CD4-positive, CD25-positive, alpha-beta regulatory T cell (primary cell): ENCODE data around the gene RNF126. TPM values are rescaled to one million over a fixed set of nuclear protein-coding genes. Genes with fewer than 3 reads are reported as not detected.
"Not testable (repeated sequence)": the region's sequence is repeated elsewhere in the genome, so short reads cannot be mapped to it uniquely, and the experiment has no call there.

Experiments used
- ATAC-seq, 2 donors: fragments of 150-1000 bp; cut with Tn5 transposase; one replicate each; pipeline ENCODE4 v1.10.0; 2021; ENCODE audit warnings: low read depth in 2 of 2, moderate number of reproducible peaks in 2 of 2, moderate library complexity in 1 of 2
- DNase-seq, 3 donors: peaks; one replicate each; pipeline versions ENCODE4 v3.0.0 to v3.0.0-alpha.2; 2012 to 2022; ENCODE audit warnings: mixed read lengths in 1 of 3
- H3K27ac ChIP-seq: one replicate; pipeline ENCODE4 v1.7.0; 2013; ENCODE audit warnings: mild to moderate bottlenecking, low read length; ENCODE audit not compliant: insufficient read depth, poor library complexity, severe bottlenecking
- H3K27me3 ChIP-seq: one replicate; pipeline ENCODE4 v1.7.0; 2013; ENCODE audit warnings: low read length; ENCODE audit not compliant: control insufficient read depth, insufficient read depth
- H3K36me3 ChIP-seq: one replicate; pipeline ENCODE4 v1.7.0; 2013; ENCODE audit warnings: mild to moderate bottlenecking, low read length, moderate library complexity; ENCODE audit not compliant: control insufficient read depth, insufficient read depth
- H3K4me1 ChIP-seq: 2 replicates; pipeline ENCODE4 v1.7.0; 2013; ENCODE audit warnings: mild to moderate bottlenecking, low read length; ENCODE audit not compliant: insufficient read depth, control insufficient read depth, poor library complexity, severe bottlenecking
- H3K4me3 ChIP-seq: one replicate; pipeline ENCODE4 v1.7.0; 2013; ENCODE audit warnings: low read depth, mild to moderate bottlenecking, low read length, moderate library complexity
- H3K9me3 ChIP-seq, 2 experiments: 1 replicate in 1 of 2; 2 replicates in 1 of 2; pipeline ENCODE4 v1.7.0; 2013; ENCODE audit warnings: low read length in 2 of 2, mild to moderate bottlenecking in 1 of 2, moderate library complexity in 1 of 2; ENCODE audit not compliant: control insufficient read depth in 2 of 2
- H3K27ac Mint-ChIP-seq, 3 donors: one replicate each; pipeline ENCODE4 v1.8.0; 2020 to 2022; ENCODE audit warnings: mild to moderate bottlenecking in 3 of 3, mixed read lengths in 3 of 3, moderate library complexity in 2 of 3
- H3K27me3 Mint-ChIP-seq: one replicate; pipeline ENCODE4 v1.8.0; 2022; ENCODE audit warnings: mild to moderate bottlenecking, mixed read lengths
- H3K36me3 Mint-ChIP-seq: one replicate; pipeline ENCODE4 v1.8.0; 2020; ENCODE audit warnings: mixed read lengths
- H3K4me1 Mint-ChIP-seq, 4 donors: one replicate each; pipeline ENCODE4 v1.8.0; 2020 to 2022; ENCODE audit warnings: mixed read lengths in 4 of 4, mild to moderate bottlenecking in 1 of 4
- H3K4me3 Mint-ChIP-seq, 4 donors: one replicate each; pipeline ENCODE4 v1.8.0; 2020 to 2022; ENCODE audit warnings: mild to moderate bottlenecking in 4 of 4, mixed read lengths in 4 of 4, moderate library complexity in 3 of 4
- H3K9me3 Mint-ChIP-seq, 7 donors: one replicate each; pipeline ENCODE4 v1.8.0; 2020 to 2022; ENCODE audit warnings: mixed read lengths in 7 of 7, mild to moderate bottlenecking in 3 of 7, moderate library complexity in 2 of 7
- polyA plus RNA-seq, 4 donors: library from polyadenylated mRNA; unstranded; fragments of 300-500 nt; fragmentation: Illumina TruSeq; gene quantifications; one replicate each; pipeline ENCODE4 v1.2.3, GENCODE V29; 2021
- total RNA-seq: library from RNA; stranded (reverse); gene quantifications from one replicate; pipeline ENCODE4 v1.2.3, GENCODE V29; 2022

The RNF126 gene
- total and polyA plus RNA-seq, 5 donors from 2014 or later: 57.2 to 124 (median 78.5) TPM

- H3K27me3 ChIP-seq: no peaks in the 10 kb centered on the region
Measured at GRCh38 chr19:677201-677600, 14.2 kb upstream of the RNF126 start.

DNA sequence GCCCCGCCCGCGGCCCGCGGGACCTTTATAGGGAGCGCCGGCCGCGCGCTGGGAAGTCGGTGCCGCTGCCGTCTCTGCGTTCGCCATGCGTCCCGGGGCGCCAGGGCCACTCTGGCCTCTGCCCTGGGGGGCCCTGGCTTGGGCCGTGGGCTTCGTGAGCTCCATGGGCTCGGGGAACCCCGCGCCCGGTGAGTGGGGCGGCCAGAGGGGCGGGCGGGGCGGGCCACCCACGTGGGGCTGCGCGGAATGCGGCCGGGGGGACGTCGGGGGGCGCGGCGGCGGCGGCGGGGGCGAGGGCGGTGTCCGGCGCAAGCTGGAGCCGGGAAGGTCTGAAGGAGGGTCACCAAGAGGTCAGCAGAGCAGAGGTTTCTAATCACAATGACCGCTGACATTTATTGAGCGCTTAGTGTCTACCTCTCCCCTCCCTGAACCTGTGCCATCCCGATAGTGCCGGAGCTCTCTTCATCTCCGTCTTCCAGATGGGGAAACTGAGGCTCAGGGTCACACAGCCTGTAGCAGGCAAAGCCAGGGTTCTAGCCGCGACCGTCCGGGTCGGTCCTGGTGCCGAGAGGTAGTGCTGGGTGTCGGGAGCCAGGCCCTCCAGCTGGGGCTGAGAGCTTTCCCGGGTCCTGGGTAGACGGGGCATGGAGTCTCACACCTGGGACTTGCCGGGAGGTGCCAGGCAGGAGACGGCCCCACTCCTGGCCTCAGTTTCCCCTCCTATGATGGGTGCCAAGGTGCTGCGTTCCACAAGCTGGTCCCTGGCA is 13.5 kb upstream of the RNF126 start, which contains the start of gene FSTL3:
TSS of gene FSTL3 (plus strand) at position 54 of the 767 bp plus-strand sequence. CDS start at position 86, 32 bp downstream.
- Histone ChIP-seq H3K36me3 (no peaks in the 10 kb centered on the region), H3K9me3 (no peaks in the 10 kb centered on the region), H3K27ac (no peak within 1 kb of the TSS), H3K4me1 (peaks cover 14% of the 10 kb centered on the region), H3K4me3 (no peak within 1 kb of the TSS), H3K27me3 (no peaks in the 10 kb centered on the region)
- Mint-ChIP-seq H3K36me3 (no peaks in the 10 kb centered on the region), H3K27ac (no peak within 1 kb of the TSS), H3K27me3 (peaks cover 19% of the 10 kb centered on the region), H3K4me1 (peaks cover 0 to 14% (median 0%) of the 10 kb centered on the region in 4 donors), H3K9me3 (no peaks in the 10 kb centered on the region), H3K4me3 (peak within 1 kb of the TSS; percentile 48 to 62 (median 56))
- DNase-seq (no peak), ATAC-seq (no peak)

More at GRCh38 chr19:677201-677600, 14.2 kb upstream of the RNF126 start:
- Histone ChIP-seq H3K4me3 (no peak overlapping the region), H3K4me1 (peaks cover 14% of the 10 kb centered on the region), H3K27ac (no peak overlapping the region), H3K36me3 (no peaks in the 10 kb centered on the region), H3K9me3 (no peaks in the 10 kb centered on the region)
- DNase-seq: no peak
- H3K9me3 Mint-ChIP-seq: no peaks in the 10 kb centered on the region
- H3K4me1 Mint-ChIP-seq: peaks cover 0 to 14% (median 0%) of the 10 kb centered on the region in 4 donors
- peaks cover 18% of the 10 kb centered on the region for H3K27me3 Mint-ChIP-seq
- H3K27ac Mint-ChIP-seq: no peak overlapping the region
- no peak for ATAC-seq
- no peak overlapping the region for H3K4me3 Mint-ChIP-seq
- no peaks in the 10 kb centered on the region for H3K36me3 Mint-ChIP-seq

DNA sequence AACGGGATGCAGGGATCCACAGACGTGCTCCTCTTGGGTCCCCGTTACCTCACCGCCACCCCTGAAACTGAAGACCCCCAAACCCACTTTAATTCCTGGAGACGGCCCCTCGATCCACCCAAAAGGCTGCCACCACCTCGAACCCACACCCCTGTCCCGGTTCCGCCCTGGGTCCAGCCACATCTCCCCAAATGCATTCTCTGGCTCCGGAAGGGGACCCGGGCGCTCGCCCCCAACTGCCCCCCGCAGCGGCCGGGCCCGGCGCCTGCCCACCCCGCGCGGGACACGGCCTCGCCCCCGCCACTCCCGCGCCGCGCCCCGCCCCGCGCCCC is 13.0 kb upstream of the RNF126 start:
- H3K27ac ChIP-seq: no peak overlapping the region
- Mint-ChIP-seq H3K4me3 (no peak overlapping the region), H3K27me3 (peaks cover 19% of the 10 kb centered on the region), H3K9me3 (no peaks in the 10 kb centered on the region), H3K36me3 (no peaks in the 10 kb centered on the region), H3K4me1 (peaks cover 0 to 14% (median 0%) of the 10 kb centered on the region in 4 donors), H3K27ac (no peak overlapping the region)
- ATAC-seq (no peak), DNase-seq (no peak)
- no peaks in the 10 kb centered on the region for H3K36me3 ChIP-seq
- H3K27me3 ChIP-seq: no peaks in the 10 kb centered on the region
- H3K4me3 ChIP-seq: no peak overlapping the region
- no peaks in the 10 kb centered on the region for H3K9me3 ChIP-seq
- peaks cover 9% of the 10 kb centered on the region for H3K4me1 ChIP-seq

GRCh38 chr19:674282-675151 is 11.5 kb upstream of the RNF126 start:
- ATAC-seq: no peak
- H3K4me3 Mint-ChIP-seq: peak overlapping the region in 2 of 4 donors; percentile 8 to 62

GRCh38 chr19:670609-671075 is 7.6 kb upstream of the RNF126 start:
- no peaks in the 10 kb centered on the region for H3K36me3 Mint-ChIP-seq
- no peaks in the 10 kb centered on the region for H3K4me1 ChIP-seq
- no peak for DNase-seq

More at GRCh38 chr19:674282-675151, 11.5 kb upstream of the RNF126 start:
- DNase-seq: no peak
- Mint-ChIP-seq H3K9me3 (no peaks in the 10 kb centered on the region), H3K36me3 (no peaks in the 10 kb centered on the region), H3K4me1 (peaks cover 0 to 10% (median 0%) of the 10 kb centered on the region in 4 donors), H3K27me3 (peaks cover 19% of the 10 kb centered on the region), H3K27ac (no peak overlapping the region)
- Histone ChIP-seq H3K4me3 (no peak overlapping the region), H3K27me3 (no peaks in the 10 kb centered on the region), H3K9me3 (no peaks in the 10 kb centered on the region), H3K4me1 (peaks cover 6% of the 10 kb centered on the region), H3K27ac (no peak overlapping the region), H3K36me3 (no peaks in the 10 kb centered on the region)

GRCh38 chr19:668675-669434 is 5.8 kb upstream of the RNF126 start:
- H3K9me3 ChIP-seq, H3K36me3 Mint-ChIP-seq, H3K27ac Mint-ChIP-seq, H3K27me3 ChIP-seq, H3K36me3 ChIP-seq, H3K4me3 ChIP-seq, ATAC-seq, H3K9me3 Mint-ChIP-seq, H3K4me1 ChIP-seq, H3K27ac ChIP-seq, H3K4me3 Mint-ChIP-seq, DNase-seq: not testable (repeated sequence)
- peaks cover 24% of the 10 kb centered on the region for H3K27me3 Mint-ChIP-seq
- peaks cover 0 to 11% (median 6%) of the 10 kb centered on the region in 4 donors for H3K4me1 Mint-ChIP-seq

More at GRCh38 chr19:670609-671075, 7.6 kb upstream of the RNF126 start:
- H3K27me3 Mint-ChIP-seq: peaks cover 24% of the 10 kb centered on the region
- Histone ChIP-seq H3K36me3 (no peaks in the 10 kb centered on the region), H3K27ac (no peak overlapping the region), H3K9me3 (no peaks in the 10 kb centered on the region), H3K4me3 (no peak overlapping the region), H3K27me3 (no peaks in the 10 kb centered on the region)
- H3K4me1 Mint-ChIP-seq: peaks cover 0 to 4% (median 0%) of the 10 kb centered on the region in 4 donors
- no peak for ATAC-seq
- H3K4me3 Mint-ChIP-seq: no peak overlapping the region
- H3K27ac Mint-ChIP-seq: no peak overlapping the region
- H3K9me3 Mint-ChIP-seq: peaks cover 0 to 3% (median 0%) of the 10 kb centered on the region in 7 donors

DNA sequence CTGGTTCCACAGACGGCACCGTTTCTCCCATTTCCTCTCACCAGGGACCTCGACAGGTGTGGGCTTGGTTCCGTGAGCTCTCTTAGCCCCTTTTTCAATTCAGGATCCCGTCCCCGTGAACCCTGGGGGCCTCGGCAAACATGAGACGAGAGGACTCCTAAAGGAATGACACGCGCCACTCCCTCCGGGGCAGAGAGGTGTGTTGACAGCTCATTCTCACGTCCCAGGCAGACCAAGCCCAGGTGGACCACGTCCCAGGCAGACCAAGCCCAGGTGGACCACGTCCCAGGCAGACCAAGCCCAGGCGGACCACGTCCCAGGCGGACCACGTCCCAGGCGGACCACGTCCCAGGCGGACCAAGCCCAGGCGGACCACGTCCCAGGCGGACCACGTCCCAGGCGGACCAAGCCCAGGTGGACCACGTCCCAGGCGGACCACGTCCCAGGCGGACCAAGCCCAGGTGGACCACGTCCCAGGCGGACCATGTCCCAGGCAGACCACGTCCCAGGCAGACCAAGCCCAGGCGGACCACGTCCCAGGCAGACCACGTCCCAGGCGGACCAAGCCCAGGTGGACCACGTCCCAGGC is 4.1 kb upstream of the RNF126 start:
- H3K4me3 Mint-ChIP-seq: peak overlapping the region in 2 of 4 donors; percentile 43 to 77
- H3K4me3 ChIP-seq, H3K27me3 ChIP-seq, H3K27ac ChIP-seq, DNase-seq, H3K27ac Mint-ChIP-seq, H3K36me3 ChIP-seq, H3K9me3 ChIP-seq, H3K9me3 Mint-ChIP-seq, H3K36me3 Mint-ChIP-seq, ATAC-seq: not testable (repeated sequence)
- peaks cover 0 to 18% (median 6%) of the 10 kb centered on the region in 4 donors for H3K4me1 Mint-ChIP-seq
- peaks cover 17% of the 10 kb centered on the region for H3K27me3 Mint-ChIP-seq
- H3K4me1 ChIP-seq: peaks cover 14% of the 10 kb centered on the region
